GM18909 (cell line): Measurements from ENCODE around the gene RIPOR3.

Experiments
- ATAC-seq: cut with Tn5 transposase; IDR thresholded peaks from one replicate; pipeline ENCODE4 v1.9.1; 2021; ENCODE audit warnings: mild to moderate bottlenecking; ENCODE audit not compliant: unreplicated experiment, poor library complexity

Gene RIPOR3

GRCh38 chr20:50594591-50595432 is 96.5 kb downstream of the RIPOR3 start:
- no peak for ATAC-seq

- no peak for ATAC-seq
Measured at GRCh38 chr20:50594231-50594590, 97.1 kb downstream of the RIPOR3 start.

GRCh38 chr20:50593005-50593335 is 98.4 kb downstream of the RIPOR3 start:
- no peak for ATAC-seq

GRCh38 chr20:50592282-50593004 is 98.9 kb downstream of the RIPOR3 start:
- ATAC-seq, result no peak

- no peak for ATAC-seq
Measured at GRCh38 chr20:50591233-50591852, 100.0 kb downstream of the RIPOR3 start.

GRCh38 chr20:50590348-50590664 is 101.0 kb downstream of the RIPOR3 start:
- no peak for ATAC-seq

GRCh38 chr20:50589548-50590347 is 101.6 kb downstream of the RIPOR3 start:
- no peak for ATAC-seq

- no peak for ATAC-seq
Measured at GRCh38 chr20:50588034-50588736, 103.2 kb downstream of the RIPOR3 start.

- no peak for ATAC-seq
Measured at GRCh38 chr20:50587291-50587961, 103.9 kb downstream of the RIPOR3 start.

- ATAC-seq, result no peak
Measured at GRCh38 chr20:50586531-50587232, 104.7 kb downstream of the RIPOR3 start.

GRCh38 chr20:50585678-50586077 is 105.7 kb downstream of the RIPOR3 start:
- no peak for ATAC-seq

GRCh38 chr20:50585214-50585613 is 106.1 kb downstream of the RIPOR3 start:
- no peak for ATAC-seq

GRCh38 chr20:50584687-50585086 is 106.7 kb downstream of the RIPOR3 start:
- ATAC-seq, result no peak

- ATAC-seq, result no peak
Measured at GRCh38 chr20:50583442-50584150, 107.7 kb downstream of the RIPOR3 start.

GRCh38 chr20:50582591-50583234 is 108.6 kb downstream of the RIPOR3 start:
- ATAC-seq, result no peak

- no peak for ATAC-seq
Measured at GRCh38 chr20:50582092-50582491, 109.2 kb downstream of the RIPOR3 start.

GRCh38 chr20:50580842-50581544 is 110.3 kb downstream of the RIPOR3 start:
- no peak for ATAC-seq
